Uterus (tissue), 2 donors: ENCODE results near the gene SECTM1.

Experiments used
- CTCF ChIP-seq, 4 experiments: fragments of 200-600 bp in 2 of 4; fragments of 450-650 bp in 2 of 4; sonication (generic) in 2 of 4; IDR thresholded peaks; one replicate each; pipeline ENCODE4 v1.5.1; 2016 to 2019; ENCODE audit warnings: antibody characterized with exemption in 4 of 4, mild to moderate bottlenecking in 2 of 4, moderate library complexity in 1 of 4
- POLR2A ChIP-seq, 2 donors: fragments of 450-650 bp; IDR thresholded peaks; one replicate each; pipeline ENCODE4 v1.6.1; 2016; ENCODE audit warnings: antibody characterized with exemption in 2 of 2, mild to moderate bottlenecking in 1 of 2, moderate library complexity in 1 of 2

- TF ChIP-seq CTCF (IDR thresholded peaks at IDR 0.05), result no peak
- TF ChIP-seq POLR2A (IDR thresholded peaks at IDR 0.05), result no peak
Observed at GRCh38 chr17:82311971-82312370, 21.6 kb downstream of the SECTM1 start.
